NK-92 (cell line): ENCODE measurements around the gene CFDP1.

Source experiments
- DNase-seq: peaks from one replicate; lab custom pipeline; 2025; ENCODE audit not compliant: unreplicated experiment; lab: John Stamatoyannopoulos, UW

Gene CFDP1

GRCh38 chr16:75377729-75378386 is 55.4 kb downstream of the CFDP1 start:
- no peak for DNase-seq

DNA sequence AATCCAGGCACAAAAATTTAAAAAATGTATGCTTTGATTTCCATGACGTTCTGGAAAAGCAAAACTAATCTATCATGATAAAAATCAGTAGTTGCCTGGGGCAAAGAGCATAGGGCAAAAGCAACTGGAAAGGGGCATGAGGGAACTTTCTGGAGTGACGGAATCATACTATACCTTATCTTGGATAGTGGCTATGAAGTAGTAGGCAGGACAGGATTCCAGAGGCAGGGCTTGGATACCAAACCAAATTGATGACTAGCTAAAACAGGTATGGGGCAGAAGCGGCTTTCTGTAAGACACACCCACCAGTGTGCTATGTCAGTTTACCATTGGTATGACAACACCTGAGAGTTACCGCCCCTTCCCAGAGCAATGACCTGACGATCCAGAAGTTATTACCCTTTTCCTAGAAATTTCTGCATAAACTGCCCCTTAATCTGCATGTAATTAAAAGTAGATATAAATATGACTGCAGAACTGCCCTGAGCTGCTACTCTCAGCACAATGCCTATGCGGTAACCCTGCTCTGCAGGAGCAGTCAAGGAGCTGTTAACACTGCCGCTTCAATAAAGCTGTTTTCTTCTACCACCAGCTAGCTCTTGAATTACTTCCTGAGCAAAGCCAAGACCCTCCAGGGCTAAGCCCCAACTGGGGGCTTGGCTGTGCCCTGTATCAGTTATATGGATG is 56.7 kb downstream of the CFDP1 start:
- no peak for DNase-seq

- DNase-seq: no peak
Observed at GRCh38 chr16:75374388-75374787, 58.9 kb downstream of the CFDP1 start.

- no peak for DNase-seq
Observed at GRCh38 chr16:75372236-75372856, 61.0 kb downstream of the CFDP1 start.

DNA sequence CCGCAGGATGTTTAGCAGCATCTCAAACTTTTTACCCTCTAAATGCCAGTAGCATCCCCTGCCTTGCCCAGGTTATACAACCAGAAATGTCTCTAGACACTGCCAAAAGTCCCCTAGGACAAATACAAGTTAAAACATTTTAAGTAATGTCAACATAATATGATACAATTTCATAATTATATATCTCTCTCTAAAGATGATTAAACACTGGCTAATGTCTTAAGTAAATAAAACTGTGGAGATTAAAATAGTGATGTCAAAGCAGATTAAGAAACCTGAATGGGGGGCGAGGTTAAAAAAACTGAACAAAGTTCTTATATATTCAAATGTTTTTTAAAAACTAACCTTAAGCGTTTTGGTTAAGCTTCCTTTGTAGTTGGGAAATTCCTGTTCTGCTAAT is 62.1 kb downstream of the CFDP1 start:
- DNase-seq: no peak

- DNase-seq: no peak
Observed at GRCh38 chr16:75364286-75364791, 69.0 kb downstream of the CFDP1 start.

GRCh38 chr16:75362846-75363245 is 70.5 kb downstream of the CFDP1 start:
- no peak for DNase-seq

DNA sequence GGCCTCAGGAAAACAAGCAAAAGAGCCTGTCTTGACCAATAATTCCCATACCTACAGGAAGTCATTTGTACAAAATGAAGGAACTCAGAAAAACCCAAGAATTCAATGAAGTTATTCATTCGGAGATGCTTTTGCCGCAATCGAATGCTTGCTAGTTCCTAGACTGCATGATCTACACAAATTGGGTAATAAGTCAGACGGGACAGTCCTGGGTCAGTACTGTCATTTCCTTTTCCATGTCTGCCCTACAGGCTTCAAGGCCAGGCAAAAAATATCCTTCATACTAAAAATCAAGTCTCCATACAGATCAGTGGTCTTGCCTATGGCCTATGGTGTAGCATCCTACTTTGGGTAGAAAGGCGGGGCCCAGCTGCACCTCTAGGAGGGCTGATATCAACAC is 71.4 kb downstream of the CFDP1 start:
- DNase-seq: no peak

- no peak for DNase-seq
Observed at GRCh38 chr16:75354170-75354569, 79.1 kb downstream of the CFDP1 start.

- DNase-seq: no peak
Observed at GRCh38 chr16:75351183-75351582, 82.1 kb downstream of the CFDP1 start.

DNA sequence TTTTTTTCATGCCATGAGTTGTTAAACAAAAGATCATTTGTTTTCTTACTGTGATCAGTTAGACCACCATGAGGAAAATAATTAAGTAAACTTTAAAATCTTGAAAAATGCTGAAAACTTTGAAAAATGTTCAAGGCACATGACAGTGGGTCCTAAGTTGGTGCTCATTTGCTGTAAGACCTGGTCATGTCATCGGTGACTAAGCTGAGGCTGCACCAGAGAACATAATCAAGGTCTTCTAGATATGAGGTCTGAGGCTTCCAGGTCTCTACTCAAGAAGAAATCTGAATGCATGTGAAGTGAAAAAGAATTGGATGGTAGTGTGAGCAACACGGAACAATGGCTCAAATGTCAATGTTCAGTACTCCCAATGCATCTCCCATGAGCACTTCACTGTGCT is 87.6 kb downstream of the CFDP1 start:
- DNase-seq: no peak

DNA sequence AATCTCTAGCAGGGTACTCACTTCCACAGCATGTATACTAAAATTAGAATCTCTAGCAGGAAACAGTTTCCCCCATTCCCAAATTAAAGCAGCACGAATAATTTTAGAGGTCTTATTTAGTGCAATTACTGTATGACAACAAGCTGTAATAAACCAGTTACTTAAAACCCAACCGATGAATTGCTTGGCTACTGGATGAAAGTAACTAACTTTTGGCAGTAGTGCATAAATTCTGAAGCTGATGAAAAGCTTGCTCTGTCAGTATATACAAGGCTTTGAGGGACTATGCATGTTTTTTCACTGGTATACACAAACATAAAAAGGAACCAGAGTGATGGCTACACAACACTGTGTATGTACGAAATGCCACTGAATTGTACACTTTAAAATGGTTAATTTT is 89.4 kb downstream of the CFDP1 start:
- no peak for DNase-seq

- DNase-seq: no peak
Observed at GRCh38 chr16:75343286-75343685, 90.0 kb downstream of the CFDP1 start.

GRCh38 chr16:75342308-75342811 is 90.9 kb downstream of the CFDP1 start:
- DNase-seq: no peak

DNA sequence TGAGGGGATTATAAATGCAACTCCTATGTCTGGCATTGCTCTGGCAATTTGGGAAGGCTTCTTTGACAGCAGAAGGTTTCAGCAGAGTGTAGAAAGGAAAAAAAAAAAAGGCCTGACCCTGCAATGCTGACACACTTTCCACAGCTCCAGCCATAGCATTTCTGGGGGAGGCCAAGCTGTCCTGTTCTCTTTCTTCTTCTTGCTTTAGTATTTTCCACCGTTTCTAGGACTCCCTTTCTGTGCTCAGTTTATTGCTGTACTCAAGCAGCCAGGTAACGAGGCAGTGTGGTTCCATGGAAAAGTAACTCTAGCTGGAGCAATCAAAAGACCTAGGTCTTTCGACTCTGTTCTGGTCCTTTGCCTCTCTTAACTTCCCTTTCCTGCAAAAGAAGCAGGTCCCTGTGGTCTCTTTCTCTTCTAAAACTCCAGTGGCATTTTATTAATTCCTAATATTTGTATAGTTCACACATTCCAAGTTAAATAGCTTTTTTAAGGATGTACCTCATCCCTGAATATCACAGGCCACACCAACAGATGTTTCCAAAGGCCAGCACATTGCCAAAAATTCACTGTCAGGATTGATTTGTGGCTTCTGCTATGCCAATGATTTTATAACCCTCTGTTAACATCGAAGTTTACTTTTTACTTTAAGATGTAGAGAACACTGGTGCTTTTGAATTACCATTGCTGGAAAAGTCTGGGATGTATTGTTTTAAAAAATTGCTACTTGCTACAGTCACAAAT is 91.6 kb downstream of the CFDP1 start:
- DNase-seq: no peak

DNA sequence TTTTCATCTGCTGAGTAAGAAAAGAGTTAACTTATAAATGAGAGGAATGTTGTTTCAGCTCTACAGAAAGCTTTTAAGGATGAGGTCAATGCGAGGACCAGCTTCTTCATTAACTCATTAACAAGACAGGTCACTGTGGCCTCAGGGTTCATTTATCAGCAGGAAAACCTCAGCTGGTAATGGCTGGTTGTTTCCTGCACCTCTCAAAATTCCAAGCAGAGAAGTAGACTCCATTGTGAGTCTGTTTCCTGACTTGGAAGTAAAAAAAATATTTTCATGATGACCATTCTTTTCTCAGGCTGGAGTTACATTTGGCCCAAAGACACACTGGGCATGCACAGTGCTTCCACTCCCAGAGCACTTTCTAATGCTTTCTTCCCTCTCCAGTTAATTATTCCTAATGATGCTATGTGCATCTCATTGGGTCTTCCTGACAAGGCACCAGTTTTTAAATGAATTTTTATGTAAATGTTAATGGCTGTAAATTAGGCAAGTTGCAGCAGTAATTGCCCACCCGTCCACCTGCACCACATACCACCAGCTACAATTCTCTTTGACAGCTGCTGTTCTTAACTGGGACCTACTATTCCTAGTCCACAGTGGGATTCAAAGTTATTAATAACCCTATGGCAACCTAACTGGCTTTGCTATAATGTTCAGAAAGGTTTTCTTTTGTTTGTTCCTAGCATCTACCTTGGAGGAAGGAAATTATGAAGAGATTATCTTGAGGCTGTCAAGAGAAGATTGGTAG is 92.4 kb downstream of the CFDP1 start:
- no peak for DNase-seq

- DNase-seq: no peak
Observed at GRCh38 chr16:75337430-75337829, 95.9 kb downstream of the CFDP1 start.

- no peak for DNase-seq
Observed at GRCh38 chr16:75336521-75336920, 96.8 kb downstream of the CFDP1 start.

DNA sequence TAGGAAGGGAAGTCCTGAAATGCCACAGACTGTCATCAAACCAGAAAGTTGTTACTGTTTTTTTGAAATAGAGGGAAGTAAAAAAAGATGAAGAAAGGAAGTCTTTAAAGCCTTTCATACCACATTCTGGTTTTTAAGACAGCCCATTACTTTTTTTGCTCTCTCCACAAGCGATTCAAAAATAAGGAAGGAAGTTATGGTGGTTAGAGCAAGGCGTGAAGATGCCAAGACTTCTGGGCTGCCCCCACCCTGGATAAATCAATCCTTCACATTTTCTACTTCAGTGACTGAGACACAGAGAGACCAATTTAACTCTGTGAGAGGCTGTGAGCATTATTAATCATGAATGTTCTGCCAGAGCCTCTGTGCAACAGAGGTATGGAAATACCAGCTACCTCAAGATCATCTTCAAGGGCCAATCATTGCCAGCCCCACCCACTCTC is 99.6 kb downstream of the CFDP1 start:
- DNase-seq: no peak

DNA sequence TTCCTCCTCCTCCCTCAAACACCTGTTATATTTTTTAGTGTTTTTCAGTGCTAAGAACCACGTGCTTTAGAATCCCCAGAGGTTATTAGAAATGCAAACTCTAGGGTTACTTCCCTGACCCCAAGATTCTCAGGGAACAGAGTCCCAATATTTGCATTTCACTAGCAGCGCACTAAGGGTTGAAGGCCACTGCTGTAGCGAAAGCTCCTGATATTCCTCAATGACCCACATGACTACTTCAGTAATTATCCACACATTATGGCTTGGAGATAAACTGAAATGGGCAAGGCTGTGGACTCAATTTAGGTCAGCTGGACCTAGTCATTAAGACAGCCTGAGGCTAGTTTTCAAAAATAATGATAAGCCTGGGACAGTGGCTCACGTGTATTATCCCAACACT is 103.4 kb downstream of the CFDP1 start:
- DNase-seq: no peak

DNA sequence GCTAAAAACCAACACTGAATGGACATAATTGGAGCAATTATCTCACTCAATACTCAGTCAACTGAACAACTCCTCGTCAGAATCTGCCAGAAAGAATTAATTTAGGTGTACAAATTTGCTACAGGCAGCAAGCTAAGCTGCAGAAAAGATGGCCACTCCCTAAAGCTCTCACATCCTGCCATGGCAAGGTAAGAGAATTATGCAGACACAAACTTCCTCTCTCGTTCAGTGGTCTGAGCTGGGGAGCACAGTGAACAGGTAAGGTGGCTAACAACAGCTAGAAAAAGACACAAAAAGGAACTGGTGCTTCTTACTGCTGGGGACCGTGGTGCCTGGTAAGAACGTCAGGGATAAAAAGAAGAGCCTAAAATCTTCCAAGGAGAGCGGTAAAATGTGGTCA is 107.0 kb downstream of the CFDP1 start:
- no peak for DNase-seq
